ENCODE results near the gene PIGR. TPM values are rescaled to one million over a fixed set of nuclear protein-coding genes. Genes with fewer than 3 reads are reported as not detected.
A peak's percentile ranks its signal among the peaks of the same experiment; 100 is the strongest.

Gene PIGR
- total and polyA plus RNA-seq, 8 donors, result 0.11 to 587 (median 0.22) TPM

GRCh38 chr1:206945779-206946178 is 487 bp downstream of the PIGR start:
- ATAC-seq (peak; percentile 4), DNase-seq (no peak)
- no peaks in the 10 kb centered on the region for H3K4me1 ChIP-seq
- peak overlapping the region; percentile 17 to 28 for H3K4me3 ChIP-seq
- H3K9me3 ChIP-seq, result peaks cover 0 to 5% of the 10 kb centered on the region in 2 donors
- H3K36me3 ChIP-seq, result no peaks in the 10 kb centered on the region
- H3K27ac ChIP-seq, result no peak overlapping the region
- H3K27me3 ChIP-seq, result peaks cover 0 to 5% of the 10 kb centered on the region in 2 donors
- intact Hi-C loops (cut with DNase I), result no loop called here
- no peak for TF ChIP-seq CTCF (IDR thresholded peaks at IDR 0.05)

GRCh38 chr1:206944703-206945102 is 1.6 kb downstream of the PIGR start:
- peaks cover 0 to 1% of the 10 kb centered on the region in 2 donors for H3K9me3 ChIP-seq
- no peak overlapping the region for H3K27ac ChIP-seq
- H3K27me3 ChIP-seq, result peaks cover 0 to 5% of the 10 kb centered on the region in 2 donors
- DNase-seq (no peak), ATAC-seq (no peak)
- intact Hi-C loops (cut with DNase I), result no loop called here
- H3K36me3 ChIP-seq, result no peaks in the 10 kb centered on the region
- peak overlapping the region in 1 of 2 donors; percentile 28 for H3K4me3 ChIP-seq
- no peak for TF ChIP-seq CTCF (IDR thresholded peaks at IDR 0.05)
- H3K4me1 ChIP-seq, result no peaks in the 10 kb centered on the region

- intact Hi-C loops (cut with DNase I), result no loop called here
- no peak for TF ChIP-seq CTCF (IDR thresholded peaks at IDR 0.05)
- DNase-seq (no peak), ATAC-seq (peak; percentile 33)
- Histone ChIP-seq H3K4me3 (no peak overlapping the region), H3K27ac (no peak overlapping the region), H3K9me3 (no peaks in the 10 kb centered on the region), H3K4me1 (no peaks in the 10 kb centered on the region), H3K36me3 (no peaks in the 10 kb centered on the region), H3K27me3 (peaks cover 0 to 5% of the 10 kb centered on the region in 2 donors)
Observed at GRCh38 chr1:206941766-206942418, 4.4 kb downstream of the PIGR start.

GRCh38 chr1:206940588-206940936 is 5.7 kb downstream of the PIGR start:
- TF ChIP-seq CTCF (IDR thresholded peaks at IDR 0.05), result no peak
- no peak overlapping the region for H3K27ac ChIP-seq
- H3K27me3 ChIP-seq, result peaks cover 0 to 7% of the 10 kb centered on the region in 2 donors
- ATAC-seq (no peak), DNase-seq (no peak)
- H3K4me1 ChIP-seq, result no peaks in the 10 kb centered on the region
- H3K36me3 ChIP-seq, result no peaks in the 10 kb centered on the region
- intact Hi-C loops (cut with DNase I), result no loop called here
- H3K4me3 ChIP-seq, result no peak overlapping the region
- H3K9me3 ChIP-seq, result no peaks in the 10 kb centered on the region

- intact Hi-C loops (cut with DNase I), result no loop called here
- H3K9me3 ChIP-seq, result no peaks in the 10 kb centered on the region
Observed at GRCh38 chr1:206939841-206940587, 6.3 kb downstream of the PIGR start.

More at GRCh38 chr1:206939841-206940587, 6.3 kb downstream of the PIGR start:
- Histone ChIP-seq H3K27ac (no peak overlapping the region), H3K36me3 (no peaks in the 10 kb centered on the region), H3K4me3 (no peak overlapping the region), H3K27me3 (peaks cover 0 to 8% of the 10 kb centered on the region in 2 donors), H3K4me1 (no peaks in the 10 kb centered on the region)
- DNase-seq (no peak), ATAC-seq (no peak)
- TF ChIP-seq CTCF (IDR thresholded peaks at IDR 0.05), result no peak
